GM19025 (cell line): ENCODE measurements around the gene FOS.
"Not testable (repeated sequence)": the region's sequence is repeated elsewhere in the genome, so short reads cannot be mapped to it uniquely, and the experiment has no call there.

ENCODE experiments used
- ATAC-seq: cut with Tn5 transposase; IDR thresholded peaks from one replicate; pipeline ENCODE4 v1.9.1; 2021; ENCODE audit warnings: mild to moderate bottlenecking, low read depth, moderate library complexity; ENCODE audit not compliant: unreplicated experiment

Gene FOS

DNA sequence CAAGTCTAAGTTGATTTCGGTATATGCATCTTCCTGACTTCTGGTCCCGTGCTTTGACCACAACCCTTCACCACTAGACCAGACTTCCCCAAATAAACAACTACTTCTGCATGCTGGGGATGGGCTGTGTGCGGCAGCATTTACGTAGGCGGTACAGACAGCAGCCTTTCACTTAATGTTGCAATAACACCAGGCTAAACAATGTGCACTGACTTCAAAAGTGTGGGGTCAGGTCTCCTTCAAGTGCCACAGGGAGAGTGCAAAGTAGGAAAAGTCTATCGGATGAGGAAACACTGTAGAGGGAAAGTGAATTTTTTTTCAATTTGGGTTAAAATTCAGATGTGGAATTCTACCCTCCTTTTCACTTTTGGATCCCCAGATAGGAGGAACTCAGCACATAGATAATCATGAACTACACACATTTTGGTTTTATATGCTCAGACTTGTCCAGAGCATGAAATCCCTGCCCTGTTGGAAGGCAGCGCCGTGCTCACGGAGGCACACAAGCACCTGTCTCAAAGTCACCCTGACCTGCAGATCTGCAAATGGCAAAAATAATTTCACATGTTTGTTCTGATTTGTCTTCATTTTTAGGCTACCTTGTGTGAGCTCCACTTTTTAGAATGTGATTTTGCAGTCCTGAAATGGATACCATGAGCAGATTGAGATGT lies 3.6 kb upstream of the FOS start:
- ATAC-seq, result no peak

DNA sequence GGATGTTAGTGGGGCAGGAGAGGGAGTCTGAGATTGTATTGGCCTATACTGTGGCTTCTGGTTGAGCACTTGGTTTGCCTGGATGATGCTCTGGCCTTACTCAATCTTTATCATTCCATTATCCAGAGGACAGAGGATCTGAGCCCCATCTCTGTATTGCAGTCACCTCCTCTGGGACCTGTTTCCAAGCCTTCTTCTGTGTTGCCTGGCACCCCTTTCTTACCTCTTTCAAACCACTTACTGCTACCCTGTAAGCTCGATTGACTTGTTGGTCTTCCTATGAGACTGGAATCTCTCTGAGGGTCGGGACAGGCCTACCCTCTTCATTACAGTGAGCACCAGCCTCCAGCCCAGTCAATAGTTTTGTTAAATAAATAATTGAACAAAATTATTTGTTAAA lies 3.0 kb upstream of the FOS start:
- no peak for ATAC-seq

DNA sequence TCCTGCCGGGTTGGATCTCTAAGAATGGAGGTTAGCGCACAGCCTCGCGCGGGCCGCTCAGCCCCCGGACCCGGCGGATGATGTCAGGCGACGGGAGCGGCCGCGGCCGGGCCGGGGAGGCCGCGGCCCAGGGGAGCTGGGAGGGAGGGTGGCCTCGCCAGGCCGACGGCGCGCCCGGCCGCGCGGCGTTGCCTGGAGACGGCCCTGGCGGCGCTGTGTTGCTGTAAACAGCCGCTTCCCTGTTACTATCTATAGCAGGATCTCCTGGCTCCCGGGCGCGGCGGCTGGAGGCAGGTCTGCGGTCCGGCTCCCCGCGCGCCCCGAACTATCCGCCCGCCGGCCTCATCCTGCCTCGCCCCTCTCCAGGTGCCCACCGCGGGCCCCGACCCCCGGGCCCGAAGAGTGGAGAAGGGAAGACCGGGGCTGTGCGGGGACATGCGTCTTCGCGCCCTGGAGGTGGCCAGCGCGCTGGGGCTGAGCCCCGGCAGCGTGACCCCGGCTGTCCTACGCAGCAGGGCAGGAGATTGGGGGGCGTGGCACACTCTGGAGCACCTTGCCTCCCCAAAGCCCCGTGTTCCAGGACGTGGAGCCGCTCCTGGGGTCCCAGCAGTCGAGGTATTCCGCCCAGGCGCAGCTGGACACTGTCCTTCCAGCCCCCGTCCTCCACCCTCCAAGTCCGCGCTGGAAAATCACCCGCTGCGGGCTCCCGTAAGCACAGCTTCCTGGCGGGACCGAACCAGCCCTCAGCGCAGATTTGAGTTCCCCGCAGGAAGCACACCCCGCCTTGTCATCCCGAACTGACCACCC lies 1.4 kb upstream of the FOS start:
- ATAC-seq, result no peak

DNA sequence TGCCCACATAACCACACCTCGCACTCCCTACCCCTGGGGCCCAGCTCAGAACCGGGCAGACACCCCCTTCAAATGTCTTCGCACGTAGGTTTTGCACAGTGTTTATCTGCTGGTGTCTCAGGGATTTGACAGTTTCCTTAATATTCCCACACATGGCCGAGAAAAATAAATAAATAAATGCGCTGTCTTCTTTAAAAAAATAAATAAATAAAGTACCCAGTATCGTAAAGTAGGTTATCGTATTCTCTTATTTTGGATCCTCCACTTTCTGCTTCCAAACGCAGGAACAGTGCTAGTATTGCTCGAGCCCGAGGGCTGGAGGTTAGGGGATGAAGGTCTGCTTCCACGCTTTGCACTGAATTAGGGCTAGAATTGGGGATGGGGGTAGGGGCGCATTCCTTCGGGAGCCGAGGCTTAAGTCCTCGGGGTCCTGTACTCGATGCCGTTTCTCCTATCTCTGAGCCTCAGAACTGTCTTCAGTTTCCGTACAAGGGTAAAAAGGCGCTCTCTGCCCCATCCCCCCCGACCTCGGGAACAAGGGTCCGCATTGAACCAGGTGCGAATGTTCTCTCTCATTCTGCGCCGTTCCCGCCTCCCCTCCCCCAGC lies 710 bp upstream of the FOS start:
- no peak for ATAC-seq

DNA sequence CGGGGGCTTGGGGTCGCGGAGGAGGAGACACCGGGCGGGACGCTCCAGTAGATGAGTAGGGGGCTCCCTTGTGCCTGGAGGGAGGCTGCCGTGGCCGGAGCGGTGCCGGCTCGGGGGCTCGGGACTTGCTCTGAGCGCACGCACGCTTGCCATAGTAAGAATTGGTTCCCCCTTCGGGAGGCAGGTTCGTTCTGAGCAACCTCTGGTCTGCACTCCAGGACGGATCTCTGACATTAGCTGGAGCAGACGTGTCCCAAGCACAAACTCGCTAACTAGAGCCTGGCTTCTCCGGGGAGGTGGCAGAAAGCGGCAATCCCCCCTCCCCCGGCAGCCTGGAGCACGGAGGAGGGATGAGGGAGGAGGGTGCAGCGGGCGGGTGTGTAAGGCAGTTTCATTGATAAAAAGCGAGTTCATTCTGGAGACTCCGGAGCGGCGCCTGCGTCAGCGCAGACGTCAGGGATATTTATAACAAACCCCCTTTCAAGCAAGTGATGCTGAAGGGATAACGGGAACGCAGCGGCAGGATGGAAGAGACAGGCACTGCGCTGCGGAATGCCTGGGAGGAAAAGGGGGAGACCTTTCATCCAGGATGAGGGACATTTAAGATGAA lies 630 bp downstream of the FOS start:
- no peak for ATAC-seq

DNA sequence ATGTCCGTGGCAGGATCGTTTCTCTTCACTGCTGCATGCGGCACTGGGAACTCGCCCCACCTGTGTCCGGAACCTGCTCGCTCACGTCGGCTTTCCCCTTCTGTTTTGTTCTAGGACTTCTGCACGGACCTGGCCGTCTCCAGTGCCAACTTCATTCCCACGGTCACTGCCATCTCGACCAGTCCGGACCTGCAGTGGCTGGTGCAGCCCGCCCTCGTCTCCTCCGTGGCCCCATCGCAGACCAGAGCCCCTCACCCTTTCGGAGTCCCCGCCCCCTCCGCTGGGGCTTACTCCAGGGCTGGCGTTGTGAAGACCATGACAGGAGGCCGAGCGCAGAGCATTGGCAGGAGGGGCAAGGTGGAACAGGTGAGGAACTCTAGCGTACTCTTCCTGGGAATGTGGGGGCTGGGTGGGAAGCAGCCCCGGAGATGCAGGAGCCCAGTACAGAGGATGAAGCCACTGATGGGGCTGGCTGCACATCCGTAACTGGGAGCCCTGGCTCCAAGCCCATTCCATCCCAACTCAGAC lies 1.2 kb downstream of the FOS start:
- no peak for ATAC-seq

DNA sequence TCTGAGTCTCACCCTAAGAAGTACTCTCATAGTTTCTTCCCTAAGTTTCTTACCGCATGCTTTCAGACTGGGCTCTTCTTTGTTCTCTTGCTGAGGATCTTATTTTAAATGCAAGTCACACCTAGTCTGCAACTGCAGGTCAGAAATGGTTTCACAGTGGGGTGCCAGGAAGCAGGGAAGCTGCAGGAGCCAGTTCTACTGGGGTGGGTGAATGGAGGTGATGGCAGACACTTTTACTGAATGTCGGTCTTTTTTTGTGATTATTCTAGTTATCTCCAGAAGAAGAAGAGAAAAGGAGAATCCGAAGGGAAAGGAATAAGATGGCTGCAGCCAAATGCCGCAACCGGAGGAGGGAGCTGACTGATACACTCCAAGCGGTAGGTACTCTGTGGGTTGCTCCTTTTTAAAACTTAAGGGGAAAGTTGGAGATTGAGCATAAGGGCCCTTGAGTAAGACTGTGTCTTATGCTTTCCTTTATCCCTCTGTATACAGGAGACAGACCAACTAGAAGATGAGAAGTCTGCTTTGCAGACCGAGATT lies 1.7 kb downstream of the FOS start:
- no peak for ATAC-seq

DNA sequence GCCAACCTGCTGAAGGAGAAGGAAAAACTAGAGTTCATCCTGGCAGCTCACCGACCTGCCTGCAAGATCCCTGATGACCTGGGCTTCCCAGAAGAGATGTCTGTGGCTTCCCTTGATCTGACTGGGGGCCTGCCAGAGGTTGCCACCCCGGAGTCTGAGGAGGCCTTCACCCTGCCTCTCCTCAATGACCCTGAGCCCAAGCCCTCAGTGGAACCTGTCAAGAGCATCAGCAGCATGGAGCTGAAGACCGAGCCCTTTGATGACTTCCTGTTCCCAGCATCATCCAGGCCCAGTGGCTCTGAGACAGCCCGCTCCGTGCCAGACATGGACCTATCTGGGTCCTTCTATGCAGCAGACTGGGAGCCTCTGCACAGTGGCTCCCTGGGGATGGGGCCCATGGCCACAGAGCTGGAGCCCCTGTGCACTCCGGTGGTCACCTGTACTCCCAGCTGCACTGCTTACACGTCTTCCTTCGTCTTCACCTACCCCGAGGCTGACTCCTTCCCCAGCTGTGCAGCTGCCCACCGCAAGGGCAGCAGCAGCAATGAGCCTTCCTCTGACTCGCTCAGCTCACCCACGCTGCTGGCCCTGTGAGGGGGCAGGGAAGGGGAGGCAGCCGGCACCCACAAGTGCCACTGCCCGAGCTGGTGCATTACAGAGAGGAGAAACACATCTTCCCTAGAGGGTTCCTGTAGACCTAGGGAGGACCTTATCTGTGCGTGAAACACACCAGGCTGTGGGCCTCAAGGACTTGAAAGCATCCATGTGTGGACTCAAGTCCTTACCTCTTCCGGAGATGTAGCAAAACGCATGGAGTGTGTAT lies 2.4 kb downstream of the FOS start:
- ATAC-seq, result no peak

DNA sequence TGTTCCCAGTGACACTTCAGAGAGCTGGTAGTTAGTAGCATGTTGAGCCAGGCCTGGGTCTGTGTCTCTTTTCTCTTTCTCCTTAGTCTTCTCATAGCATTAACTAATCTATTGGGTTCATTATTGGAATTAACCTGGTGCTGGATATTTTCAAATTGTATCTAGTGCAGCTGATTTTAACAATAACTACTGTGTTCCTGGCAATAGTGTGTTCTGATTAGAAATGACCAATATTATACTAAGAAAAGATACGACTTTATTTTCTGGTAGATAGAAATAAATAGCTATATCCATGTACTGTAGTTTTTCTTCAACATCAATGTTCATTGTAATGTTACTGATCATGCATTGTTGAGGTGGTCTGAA lies 3.0 kb downstream of the FOS start:
- ATAC-seq, result no peak

DNA sequence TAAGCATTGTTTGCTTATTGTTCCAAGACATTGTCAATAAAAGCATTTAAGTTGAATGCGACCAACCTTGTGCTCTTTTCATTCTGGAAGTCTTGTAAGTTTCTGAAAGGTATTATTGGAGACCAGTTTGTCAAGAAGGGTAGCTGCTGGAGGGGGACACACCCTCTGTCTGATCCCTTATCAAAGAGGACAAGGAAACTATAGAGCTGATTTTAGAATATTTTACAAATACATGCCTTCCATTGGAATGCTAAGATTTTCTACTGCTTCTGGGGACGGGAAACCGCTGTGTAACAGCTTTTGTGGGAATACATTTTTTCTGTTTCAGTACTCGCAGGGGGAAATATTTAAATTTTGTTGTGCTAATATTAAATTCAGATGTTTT lies 3.5 kb downstream of the FOS start:
- no peak for ATAC-seq

DNA sequence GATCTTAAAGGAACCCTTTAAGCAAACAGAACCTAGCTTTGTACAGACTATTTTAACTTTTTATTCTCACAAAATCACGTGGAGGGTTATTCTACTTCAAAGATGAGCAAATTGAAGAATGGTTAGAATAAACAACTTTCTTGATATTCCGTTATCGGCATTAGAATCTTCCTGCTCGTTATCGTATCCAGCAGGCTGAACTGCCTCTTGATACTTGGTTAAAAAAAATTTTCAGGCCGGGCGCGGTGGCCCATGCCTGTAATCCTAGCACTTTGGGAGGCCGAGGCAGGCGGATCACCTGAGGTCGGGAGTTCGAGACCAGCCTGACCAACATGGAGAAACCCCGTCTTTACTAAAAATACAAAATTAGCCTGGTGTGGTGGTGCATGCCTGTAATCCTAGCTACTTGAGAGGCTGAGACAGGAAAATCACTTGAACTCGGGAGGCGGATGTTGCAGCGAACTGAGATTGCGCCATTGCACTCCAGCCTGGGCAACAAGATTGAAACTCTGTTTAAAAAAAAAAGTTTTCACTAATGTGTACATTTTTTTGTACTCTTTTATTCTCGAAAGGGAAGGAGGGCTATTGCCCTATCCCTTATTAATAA lies 4.0 kb downstream of the FOS start:
- ATAC-seq, result not testable (repeated sequence)

DNA sequence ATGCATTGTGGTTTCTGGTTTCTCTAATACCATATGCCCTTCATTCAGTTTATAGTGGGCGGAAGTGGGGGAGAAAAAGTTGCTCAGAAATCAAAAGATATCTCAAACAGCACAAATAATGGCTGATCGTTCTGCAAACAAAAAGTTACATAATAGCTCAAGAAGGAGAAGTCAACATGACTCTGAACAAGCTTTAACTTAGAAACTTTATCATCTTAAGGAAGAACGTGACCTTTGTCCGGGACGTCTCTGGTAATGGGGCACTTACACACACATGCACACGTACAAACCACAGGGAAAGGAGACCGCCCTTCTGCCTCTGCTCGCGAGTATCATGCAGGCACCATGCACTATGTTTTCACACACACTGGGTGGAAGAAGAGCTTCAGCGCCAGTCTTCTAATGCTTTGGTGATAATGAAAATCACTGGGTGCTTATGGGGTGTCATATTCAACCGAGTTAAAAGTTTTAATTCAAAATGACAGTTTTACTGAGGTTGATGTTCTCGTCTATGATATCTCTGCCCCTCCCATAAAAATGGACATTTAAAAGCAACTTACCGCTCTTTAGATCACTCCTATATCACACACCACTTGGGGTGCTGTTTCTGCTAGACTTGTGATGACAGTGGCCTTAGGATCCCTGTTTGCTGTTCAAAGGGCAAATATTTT lies 4.7 kb downstream of the FOS start:
- ATAC-seq, result no peak

DNA sequence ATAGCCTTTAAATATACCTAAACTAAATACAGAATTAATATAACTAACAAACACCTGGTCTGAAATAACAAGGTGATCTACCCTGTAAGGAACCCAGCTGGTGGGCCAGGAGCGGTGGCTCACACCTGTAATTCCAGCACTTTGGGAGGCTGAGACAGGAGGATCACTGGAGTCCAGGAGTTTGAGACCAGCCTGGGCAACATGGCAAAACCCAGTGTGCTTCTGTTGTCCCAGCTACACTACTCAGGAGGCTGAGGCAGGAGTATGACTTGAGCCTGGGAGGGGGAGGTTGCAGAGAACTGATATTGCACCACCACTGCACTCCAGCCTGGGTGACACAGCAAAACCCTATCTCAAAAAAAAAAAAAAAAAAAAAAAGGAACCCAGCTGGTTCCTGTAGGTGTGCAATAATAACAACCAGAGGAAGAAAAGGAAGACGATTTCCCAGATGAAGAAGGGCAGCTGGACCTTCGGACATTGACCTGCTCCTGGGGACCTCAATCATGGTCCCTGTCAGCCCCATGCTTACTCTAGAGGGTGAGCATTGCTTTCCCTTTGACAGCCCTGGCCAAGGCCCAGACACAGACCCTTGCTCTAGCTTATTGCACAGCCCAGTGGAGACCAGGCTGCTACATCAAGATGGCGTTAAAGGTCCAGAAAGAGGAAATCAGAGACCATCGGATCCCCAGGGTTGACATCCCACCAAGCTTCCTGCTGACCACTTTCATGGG lies 5.4 kb downstream of the FOS start:
- ATAC-seq, result no peak

DNA sequence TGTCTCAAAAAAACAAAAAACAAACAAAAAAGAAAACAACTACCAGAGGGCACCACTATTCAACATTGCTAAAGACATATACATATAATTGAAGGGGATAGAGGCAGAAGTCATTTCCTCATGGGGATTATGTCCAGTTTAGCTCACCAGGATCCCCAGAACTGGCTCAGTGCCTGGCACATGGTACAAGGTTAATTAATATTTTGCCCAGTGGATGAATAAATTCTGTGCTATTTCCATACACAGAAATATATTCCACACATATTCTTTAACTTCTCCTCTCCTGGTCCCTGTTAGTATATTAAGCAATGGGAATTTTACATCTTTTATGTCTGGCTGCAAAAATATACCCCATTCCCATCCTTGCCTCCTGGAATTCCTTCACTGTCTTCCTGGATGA lies 6.7 kb downstream of the FOS start:
- no peak for ATAC-seq

DNA sequence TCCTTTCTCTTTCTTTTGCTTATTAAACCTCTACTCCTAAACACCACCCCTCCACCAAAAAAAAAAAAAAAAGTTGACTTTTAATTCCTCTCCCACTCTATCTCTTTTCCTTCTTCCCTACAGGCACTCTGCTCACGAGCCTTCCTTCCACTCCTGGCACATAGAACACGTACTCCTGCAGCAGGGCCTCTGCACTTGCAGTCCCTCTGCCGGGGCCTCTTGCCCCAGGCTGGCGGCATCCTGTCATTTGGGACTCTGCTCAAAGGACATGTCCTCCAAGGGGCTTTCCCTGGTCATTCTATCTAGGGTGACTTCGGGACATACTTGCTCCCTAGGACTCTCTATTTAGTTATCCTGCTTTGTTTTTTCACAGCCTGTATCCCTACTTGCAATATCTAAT lies 7.7 kb downstream of the FOS start:
- ATAC-seq, result no peak

DNA sequence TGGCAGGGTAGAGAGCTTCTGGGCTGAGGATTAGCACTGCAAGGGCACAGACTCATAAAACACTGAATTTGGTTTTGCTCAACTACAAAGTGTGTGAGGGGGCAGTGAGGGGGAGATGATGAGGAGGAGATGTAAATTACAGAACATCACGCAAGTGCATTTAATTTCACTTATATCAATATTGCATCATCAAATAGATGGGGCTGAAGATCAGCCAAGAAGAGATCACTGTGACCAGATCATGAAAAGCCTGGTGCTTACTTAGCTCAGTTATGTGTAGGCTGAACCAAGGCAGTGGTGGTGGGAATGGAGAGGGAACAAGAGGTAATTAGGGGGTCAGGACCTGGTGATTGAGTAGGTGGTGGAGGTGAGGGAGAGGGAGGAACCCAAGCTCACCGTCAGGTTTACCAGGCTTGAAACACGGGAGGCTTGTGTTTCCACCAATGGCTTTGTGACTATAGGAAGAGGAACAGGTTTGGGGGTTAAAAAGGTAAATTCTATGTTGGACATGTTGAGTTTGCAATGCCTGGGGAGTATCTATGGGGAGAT lies 11.3 kb downstream of the FOS start:
- ATAC-seq, result no peak

DNA sequence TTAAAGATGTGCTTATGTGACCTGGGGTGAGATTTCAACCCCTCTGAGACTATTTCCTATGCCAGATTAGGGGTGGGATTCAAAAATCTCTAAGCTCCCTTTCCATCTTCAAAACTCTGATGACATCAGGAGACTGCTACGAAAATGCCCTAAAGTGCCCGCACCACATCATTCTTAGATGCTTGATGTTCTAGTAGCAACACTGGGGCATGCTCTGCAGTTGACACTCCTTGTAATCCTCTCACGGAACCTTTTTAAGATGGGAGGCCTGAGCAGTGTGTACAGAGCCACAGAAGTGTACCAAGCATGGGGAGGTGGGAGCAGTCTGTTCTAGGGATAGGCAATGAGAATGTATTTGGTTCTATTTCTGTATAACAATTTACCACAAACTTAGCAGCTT lies 12.2 kb downstream of the FOS start:
- ATAC-seq, result no peak

DNA sequence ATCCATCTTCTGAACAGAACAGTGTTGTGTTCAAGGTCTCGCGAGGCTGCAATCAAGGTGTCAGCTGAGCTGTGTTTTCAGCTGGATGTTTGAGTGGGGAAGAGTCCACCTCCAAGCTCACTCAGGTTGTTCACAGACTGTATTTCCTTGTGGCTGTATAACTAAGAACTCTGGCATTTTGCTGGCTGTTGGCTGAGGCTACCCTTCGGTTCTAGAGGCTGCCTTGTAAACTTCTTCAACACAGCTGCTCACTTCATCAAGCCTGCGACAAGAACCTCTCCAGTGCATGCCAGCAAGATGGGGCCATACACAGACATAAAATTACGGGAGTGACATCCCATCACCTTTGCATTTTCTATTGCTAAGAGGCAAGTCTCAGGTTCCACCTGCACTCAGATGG lies 12.7 kb downstream of the FOS start:
- no peak for ATAC-seq
